ENCODE results near the gene CCDC61. TPM values are rescaled to one million over a fixed set of nuclear protein-coding genes. Genes with fewer than 3 reads are reported as not detected.

The CCDC61 gene
- total and polyA plus RNA-seq, 2 donors from 2014 or later: 17.8 to 22.2 TPM

DNA sequence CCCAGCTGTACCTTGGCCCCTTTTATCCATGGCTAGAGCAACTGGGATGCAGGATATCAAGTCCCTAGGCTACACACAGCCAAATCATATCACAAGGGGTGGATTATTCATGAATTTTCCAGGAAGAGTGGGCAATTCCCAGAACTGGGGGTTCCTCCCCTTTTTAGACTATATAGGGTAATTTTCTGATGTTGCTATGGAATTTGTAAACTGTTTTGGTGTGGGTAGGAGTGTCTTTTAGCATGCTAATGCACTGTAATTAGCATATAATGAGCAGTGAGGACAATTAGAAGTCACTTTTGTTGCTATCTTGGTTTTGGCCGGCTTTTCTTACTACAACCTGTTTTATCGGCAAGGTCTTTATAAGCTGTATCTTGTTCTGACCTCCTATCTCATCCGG is 63.5 kb downstream of the CCDC61 start:
- H3K4me1 ChIP-seq (ENCODE audit: control insufficient read depth in 2 of 3, insufficient read depth in 2 of 3, low read depth in 1 of 3, low read length in 3 of 3): no peaks in the 10 kb centered on the region
- no peak overlapping the region for H3K9ac ChIP-seq (ENCODE audit: low read length in 3 of 3)
- DNase-seq (no peak), FAIRE-seq (no peak)
- H3K27me3 ChIP-seq (ENCODE audit: control insufficient read depth, insufficient read depth, low read length): no peaks in the 10 kb centered on the region
- H3K27ac ChIP-seq (ENCODE audit: low read depth in 2 of 2, low read length in 2 of 2): no peak overlapping the region
- H3K4me3 ChIP-seq (ENCODE audit: low read length in 3 of 3): no peak overlapping the region
- TF ChIP-seq, protein P1, sequence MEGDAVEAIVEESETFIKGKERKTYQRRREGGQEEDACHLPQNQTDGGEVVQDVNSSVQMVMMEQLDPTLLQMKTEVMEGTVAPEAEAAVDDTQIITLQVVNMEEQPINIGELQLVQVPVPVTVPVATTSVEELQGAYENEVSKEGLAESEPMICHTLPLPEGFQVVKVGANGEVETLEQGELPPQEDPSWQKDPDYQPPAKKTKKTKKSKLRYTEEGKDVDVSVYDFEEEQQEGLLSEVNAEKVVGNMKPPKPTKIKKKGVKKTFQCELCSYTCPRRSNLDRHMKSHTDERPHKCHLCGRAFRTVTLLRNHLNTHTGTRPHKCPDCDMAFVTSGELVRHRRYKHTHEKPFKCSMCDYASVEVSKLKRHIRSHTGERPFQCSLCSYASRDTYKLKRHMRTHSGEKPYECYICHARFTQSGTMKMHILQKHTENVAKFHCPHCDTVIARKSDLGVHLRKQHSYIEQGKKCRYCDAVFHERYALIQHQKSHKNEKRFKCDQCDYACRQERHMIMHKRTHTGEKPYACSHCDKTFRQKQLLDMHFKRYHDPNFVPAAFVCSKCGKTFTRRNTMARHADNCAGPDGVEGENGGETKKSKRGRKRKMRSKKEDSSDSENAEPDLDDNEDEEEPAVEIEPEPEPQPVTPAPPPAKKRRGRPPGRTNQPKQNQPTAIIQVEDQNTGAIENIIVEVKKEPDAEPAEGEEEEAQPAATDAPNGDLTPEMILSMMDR (IDR thresholded peaks at IDR 0.05; ENCODE audit: borderline replicate concordance, extremely low read depth, insufficient read depth): no peak
- H3K36me3 ChIP-seq (ENCODE audit: control insufficient read depth in 2 of 3, insufficient read depth in 3 of 3, low read length in 3 of 3): no peaks in the 10 kb centered on the region
- intact Hi-C loops (cut with DNase I): no loop called here
- peaks cover 0 to 15% (median 0%) of the 10 kb centered on the region in 3 donors for H3K9me3 ChIP-seq (ENCODE audit: control insufficient read depth in 2 of 3, insufficient read depth in 1 of 3, low read length in 3 of 3)

DNA sequence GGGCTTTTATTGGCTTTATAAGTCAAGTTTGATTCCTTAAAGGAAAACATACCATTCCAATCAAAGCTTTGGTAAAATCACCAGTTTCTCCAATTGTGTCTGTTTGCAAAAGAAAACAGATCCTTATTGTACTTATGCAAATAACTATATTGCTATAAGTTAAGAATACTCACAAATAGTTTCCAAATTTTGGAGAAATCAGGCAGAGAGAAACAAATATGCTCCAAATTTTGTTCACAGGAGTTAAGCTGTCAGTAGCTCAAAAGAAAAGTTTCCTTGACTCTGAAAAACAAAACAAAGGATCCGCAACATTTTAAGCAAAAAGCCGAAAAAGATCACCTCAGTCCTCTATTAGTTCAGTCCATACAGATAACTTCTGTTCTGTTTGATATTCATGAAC is 64.7 kb downstream of the CCDC61 start:
- Histone ChIP-seq H3K27me3 (ENCODE audit: control insufficient read depth, insufficient read depth, low read length) (no peaks in the 10 kb centered on the region), H3K9me3 (ENCODE audit: control insufficient read depth in 2 of 3, insufficient read depth in 1 of 3, low read length in 3 of 3) (peaks cover 0 to 15% (median 0%) of the 10 kb centered on the region in 3 donors), H3K4me1 (ENCODE audit: control insufficient read depth in 2 of 3, insufficient read depth in 2 of 3, low read depth in 1 of 3, low read length in 3 of 3) (no peaks in the 10 kb centered on the region), H3K27ac (ENCODE audit: low read depth in 2 of 2, low read length in 2 of 2) (no peak overlapping the region), H3K36me3 (ENCODE audit: control insufficient read depth in 2 of 3, insufficient read depth in 3 of 3, low read length in 3 of 3) (no peaks in the 10 kb centered on the region), H3K4me3 (ENCODE audit: low read length in 3 of 3) (no peak overlapping the region), H3K9ac (ENCODE audit: low read length in 3 of 3) (no peak overlapping the region)
- TF ChIP-seq, protein P1 (IDR thresholded peaks at IDR 0.05; ENCODE audit: borderline replicate concordance, extremely low read depth, insufficient read depth): no peak
- intact Hi-C loops (cut with DNase I): no loop called here
- FAIRE-seq (no peak), DNase-seq (no peak)

DNA sequence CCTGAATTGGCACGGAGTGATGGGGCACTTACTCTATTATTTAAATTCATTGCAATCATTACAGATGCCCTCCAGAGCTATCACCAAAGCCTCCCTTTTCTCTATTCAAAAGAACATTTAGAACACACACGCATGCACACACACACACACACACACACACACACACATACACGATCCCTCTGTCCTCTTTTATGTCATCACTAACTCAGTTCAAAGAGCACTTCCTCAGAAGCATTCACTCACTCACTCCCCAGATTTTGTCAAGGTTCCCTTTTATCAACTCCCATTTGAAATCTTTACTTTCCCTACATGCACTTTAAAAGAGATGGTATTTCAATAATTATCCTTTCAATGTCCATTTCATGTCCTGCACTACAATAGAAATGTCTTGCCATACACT is 67.9 kb downstream of the CCDC61 start:
- H3K27ac ChIP-seq (ENCODE audit: low read depth in 2 of 2, low read length in 2 of 2): no peak overlapping the region
- TF ChIP-seq, protein P1 (IDR thresholded peaks at IDR 0.05; ENCODE audit: borderline replicate concordance, extremely low read depth, insufficient read depth): no peak
- no peak overlapping the region for H3K4me3 ChIP-seq (ENCODE audit: low read length in 3 of 3)
- intact Hi-C loops (cut with DNase I): no loop called here
- DNase-seq: no peak
- H3K9me3 ChIP-seq (ENCODE audit: control insufficient read depth in 2 of 3, insufficient read depth in 1 of 3, low read length in 3 of 3): peaks cover 0 to 15% (median 0%) of the 10 kb centered on the region in 3 donors
- H3K36me3 ChIP-seq (ENCODE audit: control insufficient read depth in 2 of 3, insufficient read depth in 3 of 3, low read length in 3 of 3): no peaks in the 10 kb centered on the region
- H3K9ac ChIP-seq (ENCODE audit: low read length in 3 of 3): no peak overlapping the region
- no peaks in the 10 kb centered on the region for H3K4me1 ChIP-seq (ENCODE audit: control insufficient read depth in 2 of 3, insufficient read depth in 2 of 3, low read depth in 1 of 3, low read length in 3 of 3)
- FAIRE-seq: no peak
- no peaks in the 10 kb centered on the region for H3K27me3 ChIP-seq (ENCODE audit: control insufficient read depth, insufficient read depth, low read length)

DNA sequence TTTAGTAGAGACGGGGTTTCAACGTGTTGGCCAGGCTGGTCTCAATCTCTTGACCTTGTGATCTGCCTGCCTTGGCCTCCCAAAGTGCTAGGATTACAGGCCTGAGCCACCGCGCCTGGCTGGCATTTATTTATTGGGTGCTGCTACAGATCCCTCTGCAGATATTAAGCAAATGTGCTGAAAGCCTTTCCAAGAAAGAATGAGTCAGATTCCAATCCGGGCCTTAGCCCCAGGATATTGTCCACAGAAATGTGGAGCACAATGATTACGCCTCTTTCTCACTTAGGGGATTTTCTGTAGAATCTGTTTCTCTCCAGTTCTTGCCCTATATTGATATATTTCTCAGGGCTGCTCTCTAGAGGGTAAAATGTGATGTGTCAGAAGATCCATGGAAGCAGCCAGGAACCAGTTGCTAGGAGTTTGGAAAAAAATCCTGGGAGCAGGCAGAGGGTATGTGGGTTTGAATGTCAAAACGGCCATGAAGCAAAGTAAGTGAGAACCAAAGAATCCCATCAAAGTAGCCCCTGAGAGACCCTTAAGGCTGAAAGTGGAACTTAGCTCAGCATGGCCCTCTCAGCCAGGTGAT is 70.3 kb downstream of the CCDC61 start:
- H3K9me3 ChIP-seq (ENCODE audit: control insufficient read depth in 2 of 3, insufficient read depth in 1 of 3, low read length in 3 of 3): peaks cover 0 to 4% (median 0%) of the 10 kb centered on the region in 3 donors
- no peak for FAIRE-seq
- no peak overlapping the region for H3K4me3 ChIP-seq (ENCODE audit: low read length in 3 of 3)

More for the DNA sequence above, 70.3 kb downstream of the CCDC61 start:
- TF ChIP-seq, protein P1 (IDR thresholded peaks at IDR 0.05; ENCODE audit: borderline replicate concordance, extremely low read depth, insufficient read depth): no peak
- H3K27me3 ChIP-seq (ENCODE audit: control insufficient read depth, insufficient read depth, low read length): no peaks in the 10 kb centered on the region
- H3K36me3 ChIP-seq (ENCODE audit: control insufficient read depth in 2 of 3, insufficient read depth in 3 of 3, low read length in 3 of 3): no peaks in the 10 kb centered on the region
- no peak overlapping the region for H3K27ac ChIP-seq (ENCODE audit: low read depth in 2 of 2, low read length in 2 of 2)
- H3K4me1 ChIP-seq (ENCODE audit: control insufficient read depth in 2 of 3, insufficient read depth in 2 of 3, low read depth in 1 of 3, low read length in 3 of 3): no peaks in the 10 kb centered on the region
- H3K9ac ChIP-seq (ENCODE audit: low read length in 3 of 3): no peak overlapping the region
- intact Hi-C loops (cut with DNase I): no loop called here
- DNase-seq: no peak
